Measurements from ENCODE around the gene GABBR2. TPM values are rescaled to one million over a fixed set of nuclear protein-coding genes. Genes with fewer than 3 reads are reported as not detected.

GABBR2 gene
- polyA plus RNA-seq (2012; ENCODE audit: missing spikeins), result not detected

GRCh38 chr9:98708933-98709911, at the start of gene GABBR2:
Gene GABBR2, minus strand, starts transcription at chr9:98708935. Its CDS starts 198 bp downstream, at chr9:98708737.
- FAIRE-seq (no peak), DNase-seq (ENCODE audit: insufficient read length) (no peak)
- TF ChIP-seq TAF1 (IDR thresholded peaks at IDR 0.05; ENCODE audit: borderline replicate concordance, low read depth, low read length) (no peak), POLR2A (IDR thresholded peaks at IDR 0.05; ENCODE audit: low read depth, low read length) (no peak), POLR2AphosphoS5 (IDR thresholded peaks at IDR 0.05; ENCODE audit: low read depth, low read length) (no peak)

- FAIRE-seq (no peak), DNase-seq (ENCODE audit: insufficient read length) (no peak)
- no peak for TF ChIP-seq TAF1 (IDR thresholded peaks at IDR 0.05; ENCODE audit: borderline replicate concordance, low read depth, low read length)
- no peak for TF ChIP-seq POLR2A (IDR thresholded peaks at IDR 0.05; ENCODE audit: low read depth, low read length)
- TF ChIP-seq POLR2AphosphoS5 (IDR thresholded peaks at IDR 0.05; ENCODE audit: low read depth, low read length), result no peak
Observed at GRCh38 chr9:98755006-98755618, 46.4 kb upstream of the GABBR2 start.

GRCh38 chr9:98751210-98751609, 42.5 kb upstream of the GABBR2 start:
- TF ChIP-seq POLR2A (IDR thresholded peaks at IDR 0.05; ENCODE audit: low read depth, low read length), result no peak
- no peak for TF ChIP-seq POLR2AphosphoS5 (IDR thresholded peaks at IDR 0.05; ENCODE audit: low read depth, low read length)
- TF ChIP-seq TAF1 (IDR thresholded peaks at IDR 0.05; ENCODE audit: borderline replicate concordance, low read depth, low read length), result no peak
- DNase-seq (ENCODE audit: insufficient read length) (no peak), FAIRE-seq (no peak)

- DNase-seq (ENCODE audit: insufficient read length), result no peak
- TF ChIP-seq TAF1 (IDR thresholded peaks at IDR 0.05; ENCODE audit: borderline replicate concordance, low read depth, low read length) (no peak), POLR2AphosphoS5 (IDR thresholded peaks at IDR 0.05; ENCODE audit: low read depth, low read length) (no peak), POLR2A (IDR thresholded peaks at IDR 0.05; ENCODE audit: low read depth, low read length) (no peak)
- FAIRE-seq, result no peak
Observed at GRCh38 chr9:98750364-98751060, 41.8 kb upstream of the GABBR2 start.

- TF ChIP-seq TAF1 (IDR thresholded peaks at IDR 0.05; ENCODE audit: borderline replicate concordance, low read depth, low read length), result no peak
- TF ChIP-seq POLR2A (IDR thresholded peaks at IDR 0.05; ENCODE audit: low read depth, low read length), result no peak
- no peak for TF ChIP-seq POLR2AphosphoS5 (IDR thresholded peaks at IDR 0.05; ENCODE audit: low read depth, low read length)
- FAIRE-seq (no peak), DNase-seq (ENCODE audit: insufficient read length) (no peak)
Observed at GRCh38 chr9:98747476-98747875, 38.7 kb upstream of the GABBR2 start.

GRCh38 chr9:98745470-98745869, 36.7 kb upstream of the GABBR2 start:
- FAIRE-seq, result no peak
- no peak for TF ChIP-seq POLR2A (IDR thresholded peaks at IDR 0.05; ENCODE audit: low read depth, low read length)
- TF ChIP-seq POLR2AphosphoS5 (IDR thresholded peaks at IDR 0.05; ENCODE audit: low read depth, low read length), result no peak
- no peak for TF ChIP-seq TAF1 (IDR thresholded peaks at IDR 0.05; ENCODE audit: borderline replicate concordance, low read depth, low read length)
- DNase-seq (ENCODE audit: insufficient read length), result no peak

GRCh38 chr9:98743818-98744611, 35.3 kb upstream of the GABBR2 start:
- FAIRE-seq (no peak), DNase-seq (ENCODE audit: insufficient read length) (no peak)
- TF ChIP-seq TAF1 (IDR thresholded peaks at IDR 0.05; ENCODE audit: borderline replicate concordance, low read depth, low read length) (no peak), POLR2A (IDR thresholded peaks at IDR 0.05; ENCODE audit: low read depth, low read length) (no peak), POLR2AphosphoS5 (IDR thresholded peaks at IDR 0.05; ENCODE audit: low read depth, low read length) (no peak)

- no peak for FAIRE-seq
- no peak for TF ChIP-seq POLR2AphosphoS5 (IDR thresholded peaks at IDR 0.05; ENCODE audit: low read depth, low read length)
- no peak for TF ChIP-seq POLR2A (IDR thresholded peaks at IDR 0.05; ENCODE audit: low read depth, low read length)
- no peak for DNase-seq (ENCODE audit: insufficient read length)
Observed at GRCh38 chr9:98743329-98743728, 34.6 kb upstream of the GABBR2 start.

- TF ChIP-seq POLR2A (IDR thresholded peaks at IDR 0.05; ENCODE audit: low read depth, low read length) (no peak), POLR2AphosphoS5 (IDR thresholded peaks at IDR 0.05; ENCODE audit: low read depth, low read length) (no peak), TAF1 (IDR thresholded peaks at IDR 0.05; ENCODE audit: borderline replicate concordance, low read depth, low read length) (no peak)
- FAIRE-seq (no peak), DNase-seq (ENCODE audit: insufficient read length) (no peak)
Observed at GRCh38 chr9:98742325-98743280, 33.9 kb upstream of the GABBR2 start.

Measured in GM12892 (cell line).